ENCODE results near the gene HORMAD1.
"Not testable (repeated sequence)": the region's sequence is repeated elsewhere in the genome, so short reads cannot be mapped to it uniquely, and the experiment has no call there.

Gene HORMAD1

GRCh38 chr1:150683914-150684313 is 36.8 kb downstream of the HORMAD1 start:
- TF ChIP-seq, protein P1, sequence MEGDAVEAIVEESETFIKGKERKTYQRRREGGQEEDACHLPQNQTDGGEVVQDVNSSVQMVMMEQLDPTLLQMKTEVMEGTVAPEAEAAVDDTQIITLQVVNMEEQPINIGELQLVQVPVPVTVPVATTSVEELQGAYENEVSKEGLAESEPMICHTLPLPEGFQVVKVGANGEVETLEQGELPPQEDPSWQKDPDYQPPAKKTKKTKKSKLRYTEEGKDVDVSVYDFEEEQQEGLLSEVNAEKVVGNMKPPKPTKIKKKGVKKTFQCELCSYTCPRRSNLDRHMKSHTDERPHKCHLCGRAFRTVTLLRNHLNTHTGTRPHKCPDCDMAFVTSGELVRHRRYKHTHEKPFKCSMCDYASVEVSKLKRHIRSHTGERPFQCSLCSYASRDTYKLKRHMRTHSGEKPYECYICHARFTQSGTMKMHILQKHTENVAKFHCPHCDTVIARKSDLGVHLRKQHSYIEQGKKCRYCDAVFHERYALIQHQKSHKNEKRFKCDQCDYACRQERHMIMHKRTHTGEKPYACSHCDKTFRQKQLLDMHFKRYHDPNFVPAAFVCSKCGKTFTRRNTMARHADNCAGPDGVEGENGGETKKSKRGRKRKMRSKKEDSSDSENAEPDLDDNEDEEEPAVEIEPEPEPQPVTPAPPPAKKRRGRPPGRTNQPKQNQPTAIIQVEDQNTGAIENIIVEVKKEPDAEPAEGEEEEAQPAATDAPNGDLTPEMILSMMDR (conservative IDR thresholded peaks at IDR 0.05; ENCODE audit: low read depth, low read length) = no peak
- no peak overlapping the region for H3K4me3 ChIP-seq (ENCODE audit: low read length)
- no peak for DNase-seq (ENCODE audit: low read depth)

DNA sequence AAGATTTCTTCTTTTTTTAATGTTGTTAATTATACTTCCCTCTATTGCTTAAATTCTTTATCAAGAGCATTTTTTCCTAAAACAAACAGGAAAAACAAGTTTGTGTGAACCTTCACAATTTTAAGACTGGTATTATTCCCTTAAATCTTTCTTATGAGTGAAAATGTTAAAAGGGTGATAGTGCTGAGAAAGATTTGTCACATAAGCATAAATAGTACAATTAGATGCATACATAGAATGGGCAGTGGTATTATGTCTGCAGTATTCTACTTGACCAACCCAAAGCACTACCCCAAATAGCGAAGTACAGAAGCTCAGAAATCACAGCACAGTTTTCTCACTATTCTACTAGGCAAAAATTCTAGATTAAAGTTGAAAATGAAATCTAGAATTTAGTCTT is 41.7 kb downstream of the HORMAD1 start:
- no peak for DNase-seq (ENCODE audit: low read depth)
- H3K4me3 ChIP-seq (ENCODE audit: low read length) = no peak overlapping the region
- TF ChIP-seq, protein P1 (conservative IDR thresholded peaks at IDR 0.05; ENCODE audit: low read depth, low read length) = no peak

DNA sequence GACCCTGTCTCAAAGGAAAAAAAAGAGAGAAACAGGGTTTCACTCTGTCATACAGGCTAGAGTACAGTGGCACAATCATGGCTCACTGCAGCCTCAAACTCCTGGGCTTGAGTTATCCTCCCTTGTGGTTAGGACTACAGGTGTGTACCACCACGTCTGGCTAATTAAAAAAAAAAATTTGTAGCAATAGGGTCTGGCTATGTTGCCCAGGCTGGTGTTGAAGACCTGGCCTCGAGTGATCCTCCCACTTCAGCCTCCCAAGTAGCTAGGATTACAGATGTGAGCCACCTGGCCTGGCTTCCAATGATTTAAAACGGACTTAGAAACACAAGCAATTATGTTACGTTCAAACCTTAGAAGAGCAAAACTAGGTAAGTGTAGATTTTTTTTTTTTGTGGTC is 45.8 kb downstream of the HORMAD1 start:
- TF ChIP-seq, protein P1 (conservative IDR thresholded peaks at IDR 0.05; ENCODE audit: low read depth, low read length) = no peak
- H3K4me3 ChIP-seq (ENCODE audit: low read length) = no peak overlapping the region

GRCh38 chr1:150663321-150663720 is 57.4 kb downstream of the HORMAD1 start:
- TF ChIP-seq, protein P1 (conservative IDR thresholded peaks at IDR 0.05; ENCODE audit: low read depth, low read length) = no peak
- no peak for DNase-seq (ENCODE audit: low read depth)
- H3K4me3 ChIP-seq (ENCODE audit: low read length) = no peak overlapping the region

More for the DNA sequence above, 45.8 kb downstream of the HORMAD1 start:
- no peak for DNase-seq (ENCODE audit: low read depth)

DNA sequence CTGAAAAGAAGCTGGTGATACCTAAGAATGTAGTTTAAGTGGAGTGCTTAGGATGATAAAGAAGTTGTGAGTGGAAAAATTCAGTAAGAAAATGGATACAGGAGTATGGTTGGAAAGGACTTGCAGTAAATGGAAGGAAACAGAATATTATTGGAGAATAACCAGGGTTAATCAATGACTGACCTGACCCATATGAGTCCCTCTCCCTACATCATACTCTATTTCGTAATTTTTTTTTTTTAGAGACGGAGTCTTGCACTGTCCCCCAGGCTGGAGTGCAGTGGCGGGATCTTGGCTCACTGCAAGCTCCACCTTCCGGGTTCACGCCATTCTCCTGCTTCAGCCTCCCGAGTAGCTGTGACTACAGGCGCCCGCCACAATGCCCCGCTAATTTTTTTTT is 57.9 kb downstream of the HORMAD1 start:
- DNase-seq (ENCODE audit: low read depth) = no peak
- H3K4me3 ChIP-seq (ENCODE audit: low read length) = no peak overlapping the region
- TF ChIP-seq, protein P1 (conservative IDR thresholded peaks at IDR 0.05; ENCODE audit: low read depth, low read length) = no peak

DNA sequence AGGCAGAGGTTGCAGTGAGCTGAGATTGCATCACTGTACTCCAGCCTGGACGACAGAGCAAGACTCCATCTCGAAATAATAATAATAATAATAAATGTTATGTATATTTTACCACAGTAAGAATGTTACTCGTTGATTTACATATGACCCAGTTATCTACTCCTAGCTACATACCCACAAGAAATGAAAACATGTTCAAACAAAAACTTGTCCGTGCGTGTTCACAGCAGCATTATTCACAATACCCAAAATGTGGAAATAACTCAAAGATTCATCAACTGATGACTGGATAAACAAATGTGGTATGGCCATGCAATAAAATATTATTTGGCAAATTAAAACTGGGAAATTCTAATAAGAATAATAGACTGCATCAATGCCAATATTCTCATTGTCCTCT is 59.5 kb downstream of the HORMAD1 start:
- no peak overlapping the region for H3K4me3 ChIP-seq (ENCODE audit: low read length)
- TF ChIP-seq, protein P1 (conservative IDR thresholded peaks at IDR 0.05; ENCODE audit: low read depth, low read length) = no peak
- no peak for DNase-seq (ENCODE audit: low read depth)

DNA sequence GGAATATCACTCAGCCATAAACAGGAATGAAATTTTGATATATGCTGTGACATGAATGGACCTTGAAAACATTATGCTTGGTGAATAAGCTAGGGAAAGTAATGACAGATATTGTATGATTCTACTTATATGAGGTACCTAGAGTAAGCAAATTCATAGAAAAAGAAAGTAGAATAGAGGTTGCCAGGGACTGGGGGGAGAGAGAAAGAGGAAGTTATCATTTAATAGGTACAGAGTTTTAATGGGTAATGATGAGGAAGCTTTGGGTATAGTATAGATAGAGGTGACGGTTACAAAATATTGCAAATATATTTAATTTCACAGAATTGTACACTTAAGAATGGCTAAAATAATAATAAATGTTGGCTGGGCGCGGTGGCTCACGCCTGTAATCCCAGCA is 60.1 kb downstream of the HORMAD1 start:
- no peak for DNase-seq (ENCODE audit: low read depth)
- TF ChIP-seq, protein P1 (conservative IDR thresholded peaks at IDR 0.05; ENCODE audit: low read depth, low read length) = no peak
- no peak overlapping the region for H3K4me3 ChIP-seq (ENCODE audit: low read length)

GRCh38 chr1:150657064-150657463 is 63.6 kb downstream of the HORMAD1 start:
- not testable (repeated sequence) for H3K4me3 ChIP-seq (ENCODE audit: low read length); DNase-seq (ENCODE audit: low read depth)

GRCh38 chr1:150654635-150655034 is 66.1 kb downstream of the HORMAD1 start:
- not testable (repeated sequence) for H3K4me3 ChIP-seq (ENCODE audit: low read length); DNase-seq (ENCODE audit: low read depth)

All from retinal pigment epithelial cell (primary cell).